ENCODE data around the gene TMEM145.

Gene TMEM145

DNA sequence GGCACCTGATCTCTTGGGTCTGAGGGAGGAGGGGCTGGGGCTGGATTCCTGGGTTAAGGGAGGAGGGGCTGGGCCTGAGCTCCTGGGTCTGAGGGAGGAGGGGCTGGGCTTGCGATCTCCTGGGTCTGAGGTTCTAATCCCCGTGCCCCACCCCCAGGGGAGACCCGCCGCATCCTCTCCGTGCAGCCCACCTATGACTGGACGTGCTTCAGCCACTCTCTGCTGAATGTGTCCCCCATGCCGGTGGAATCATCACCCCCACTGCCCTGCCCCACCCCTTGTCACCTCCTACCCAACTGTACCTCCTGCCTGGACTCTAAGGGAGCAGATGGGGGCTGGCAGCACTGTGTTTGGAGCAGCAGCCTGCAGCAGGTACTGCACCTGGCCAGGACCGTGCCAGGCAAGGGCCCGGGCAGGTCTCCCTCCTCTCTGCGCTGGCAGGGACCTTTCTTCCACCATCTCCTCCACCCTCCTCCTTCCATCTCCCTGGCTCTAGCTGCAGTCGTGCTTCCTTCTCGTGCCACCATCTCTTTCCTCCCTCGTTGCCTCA lies 49.9 kb downstream of the TMEM145 start:
- Histone ChIP-seq H4K20me1 (ENCODE audit: low read depth, low read length) (no peaks in the 10 kb centered on the region), H3K9me3 (ENCODE audit: insufficient read depth, low read length) (peaks cover 8% of the 10 kb centered on the region; the same call in 1 of the 2 replicates), H3K27me3 (ENCODE audit: low read length) (no peaks in the 10 kb centered on the region), H3K4me2 (ENCODE audit: low read depth, low read length, poor library complexity, severe bottlenecking) (no peak overlapping the region), H3F3A (ENCODE audit: insufficient read depth) (no peaks in the 10 kb centered on the region), H3K79me2 (ENCODE audit: insufficient read depth, low read length) (no peaks in the 10 kb centered on the region), H3K4me3 (ENCODE audit: insufficient read depth, low read length, poor library complexity, severe bottlenecking) (no peak overlapping the region), H3K36me3 (ENCODE audit: low read length) (peaks cover 3% of the 10 kb centered on the region; the same call in 1 of the 2 replicates), H3K9me2 (replicated peaks; ENCODE audit: insufficient read depth, low read length) (no peaks in the 10 kb centered on the region), H3K9ac (ENCODE audit: low read length) (no peak overlapping the region), H2AFZ (ENCODE audit: low read depth, low read length, severe bottlenecking) (no peak overlapping the region), H3K27ac (ENCODE audit: low read depth, low read length) (no peak overlapping the region)
- TF ChIP-seq EZH2phosphoT487 (conservative IDR thresholded peaks at IDR 0.05; ENCODE audit: low read length) = no peak
- TF ChIP-seq, protein P1, sequence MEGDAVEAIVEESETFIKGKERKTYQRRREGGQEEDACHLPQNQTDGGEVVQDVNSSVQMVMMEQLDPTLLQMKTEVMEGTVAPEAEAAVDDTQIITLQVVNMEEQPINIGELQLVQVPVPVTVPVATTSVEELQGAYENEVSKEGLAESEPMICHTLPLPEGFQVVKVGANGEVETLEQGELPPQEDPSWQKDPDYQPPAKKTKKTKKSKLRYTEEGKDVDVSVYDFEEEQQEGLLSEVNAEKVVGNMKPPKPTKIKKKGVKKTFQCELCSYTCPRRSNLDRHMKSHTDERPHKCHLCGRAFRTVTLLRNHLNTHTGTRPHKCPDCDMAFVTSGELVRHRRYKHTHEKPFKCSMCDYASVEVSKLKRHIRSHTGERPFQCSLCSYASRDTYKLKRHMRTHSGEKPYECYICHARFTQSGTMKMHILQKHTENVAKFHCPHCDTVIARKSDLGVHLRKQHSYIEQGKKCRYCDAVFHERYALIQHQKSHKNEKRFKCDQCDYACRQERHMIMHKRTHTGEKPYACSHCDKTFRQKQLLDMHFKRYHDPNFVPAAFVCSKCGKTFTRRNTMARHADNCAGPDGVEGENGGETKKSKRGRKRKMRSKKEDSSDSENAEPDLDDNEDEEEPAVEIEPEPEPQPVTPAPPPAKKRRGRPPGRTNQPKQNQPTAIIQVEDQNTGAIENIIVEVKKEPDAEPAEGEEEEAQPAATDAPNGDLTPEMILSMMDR (IDR thresholded peaks at IDR 0.05; ENCODE audit: insufficient read depth, low read length, poor library complexity, severe bottlenecking) = no peak

DNA sequence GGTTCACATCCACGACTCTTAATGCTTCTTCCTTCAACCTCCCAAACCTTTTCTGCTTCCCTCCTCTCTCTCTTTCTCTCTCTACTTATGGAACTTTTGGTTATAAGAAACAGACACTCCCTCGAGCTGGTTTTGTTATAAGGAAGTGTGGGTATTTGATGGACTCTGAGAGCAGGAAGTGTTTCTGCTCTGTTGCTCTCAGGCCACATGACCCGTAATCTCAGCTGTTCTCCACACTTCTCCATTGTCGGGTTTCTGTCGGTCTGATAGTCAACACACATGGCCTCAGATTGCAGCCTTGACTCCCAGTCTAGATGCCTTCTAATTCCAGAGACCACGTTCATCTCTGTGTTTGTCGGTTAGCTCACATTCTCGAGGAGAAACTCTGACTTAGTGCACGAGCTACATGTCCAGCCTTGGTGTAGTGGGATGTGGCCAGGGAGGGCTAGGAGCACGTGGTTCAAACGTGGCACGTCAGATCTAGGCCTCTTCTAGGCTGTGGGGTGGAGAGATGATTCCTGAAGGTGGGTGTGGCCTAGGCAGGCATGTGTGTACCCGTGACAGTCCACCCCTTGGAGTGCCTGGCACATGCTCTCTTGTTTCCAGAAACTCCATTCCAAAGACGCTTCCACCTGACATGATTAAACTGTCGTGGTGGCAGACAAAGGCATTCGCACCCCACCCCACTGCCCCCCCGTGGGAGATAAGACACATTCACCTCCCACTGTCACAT lies 50.7 kb downstream of the TMEM145 start:
- Histone ChIP-seq H3K27ac (ENCODE audit: low read depth, low read length) (no peak overlapping the region), H3K36me3 (ENCODE audit: low read length) (peaks cover 3% of the 10 kb centered on the region; the same call in 1 of the 2 replicates), H3F3A (ENCODE audit: insufficient read depth) (no peaks in the 10 kb centered on the region), H3K4me2 (ENCODE audit: low read depth, low read length, poor library complexity, severe bottlenecking) (no peak overlapping the region), H4K20me1 (ENCODE audit: low read depth, low read length) (no peaks in the 10 kb centered on the region), H2AFZ (ENCODE audit: low read depth, low read length, severe bottlenecking) (no peak overlapping the region), H3K9me2 (replicated peaks; ENCODE audit: insufficient read depth, low read length) (no peaks in the 10 kb centered on the region), H3K9me3 (ENCODE audit: insufficient read depth, low read length) (peaks cover 8% of the 10 kb centered on the region; the same call in 1 of the 2 replicates), H3K79me2 (ENCODE audit: insufficient read depth, low read length) (no peaks in the 10 kb centered on the region), H3K9ac (ENCODE audit: low read length) (no peak overlapping the region), H3K4me3 (ENCODE audit: insufficient read depth, low read length, poor library complexity, severe bottlenecking) (no peak overlapping the region), H3K27me3 (ENCODE audit: low read length) (no peaks in the 10 kb centered on the region)
- TF ChIP-seq EZH2phosphoT487 (conservative IDR thresholded peaks at IDR 0.05; ENCODE audit: low read length) = no peak
- TF ChIP-seq, protein P1 (IDR thresholded peaks at IDR 0.05; ENCODE audit: insufficient read depth, low read length, poor library complexity, severe bottlenecking) = no peak

DNA sequence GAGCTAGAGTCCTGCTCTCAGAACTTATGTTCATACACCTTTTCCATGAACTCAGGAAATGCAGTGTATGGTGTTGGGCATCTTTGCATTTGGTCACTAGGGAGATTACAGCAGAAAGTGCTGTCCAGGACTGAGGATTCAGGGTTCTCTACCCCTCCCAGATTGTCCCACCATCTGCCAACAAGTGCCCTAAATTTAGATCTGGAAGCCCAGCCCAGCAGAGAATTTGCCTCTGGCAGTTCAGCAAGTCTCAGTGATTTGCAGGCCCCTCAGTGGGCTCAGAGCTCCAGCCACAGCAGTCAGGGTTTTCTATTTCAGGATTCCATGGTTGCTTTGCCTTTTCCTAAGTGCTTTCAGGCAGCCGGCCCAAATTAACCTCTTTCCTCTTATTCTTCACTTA lies 53.6 kb downstream of the TMEM145 start:
- Histone ChIP-seq H3K27me3 (ENCODE audit: low read length) (no peaks in the 10 kb centered on the region), H3K9me2 (replicated peaks; ENCODE audit: insufficient read depth, low read length) (no peaks in the 10 kb centered on the region), H3K9ac (ENCODE audit: low read length) (no peak overlapping the region), H3K4me3 (ENCODE audit: insufficient read depth, low read length, poor library complexity, severe bottlenecking) (no peak overlapping the region), H4K20me1 (ENCODE audit: low read depth, low read length) (no peaks in the 10 kb centered on the region), H3K4me2 (ENCODE audit: low read depth, low read length, poor library complexity, severe bottlenecking) (no peak overlapping the region), H3K79me2 (ENCODE audit: insufficient read depth, low read length) (no peaks in the 10 kb centered on the region), H3K9me3 (ENCODE audit: insufficient read depth, low read length) (peaks cover 8% of the 10 kb centered on the region; the same call in 1 of the 2 replicates), H3F3A (ENCODE audit: insufficient read depth) (no peaks in the 10 kb centered on the region), H2AFZ (ENCODE audit: low read depth, low read length, severe bottlenecking) (no peak overlapping the region), H3K36me3 (ENCODE audit: low read length) (peaks cover 3% of the 10 kb centered on the region; the same call in 1 of the 2 replicates), H3K27ac (ENCODE audit: low read depth, low read length) (no peak overlapping the region)
- TF ChIP-seq, protein P1 (IDR thresholded peaks at IDR 0.05; ENCODE audit: insufficient read depth, low read length, poor library complexity, severe bottlenecking) = no peak
- no peak for TF ChIP-seq EZH2phosphoT487 (conservative IDR thresholded peaks at IDR 0.05; ENCODE audit: low read length)

Measured in SU-DHL-6 (cell line).